K562 treated with DMSO at 1 percent for 24 hours (cell line): ENCODE results near the gene RAB37. TPM values are rescaled to one million over a fixed set of nuclear protein-coding genes. Genes with fewer than 3 reads are reported as not detected.

Experiments used
- total RNA-seq: library from RNA; unstranded; fragments of 300-600 nt; gene quantifications from 2 replicates; pipeline ENCODE4 v1.2.3, GENCODE V29; 2022; ENCODE audit warnings: low read depth; ENCODE audit not compliant: insufficient read depth

Gene RAB37
- total RNA-seq: not detected in 2 replicates

GRCh38 chr17:74736513-74737298 is at the start of gene RAB37:
RAB37 (plus strand) TSS chr17:74737256; CDS start chr17:74737273, 17 bp downstream.

GRCh38 chr17:74712756-74713155 is 24.3 kb upstream of the RAB37 start, which contains the start of gene CD300LF:
CD300LF (minus strand) TSS chr17:74712923; CDS start chr17:74712866, 57 bp downstream.

GRCh38 chr17:74748529-74749278 is 11.6 kb downstream of the RAB37 start, which contains the start of gene NHERF1:
NHERF1 (plus strand) TSS chr17:74748628; CDS start chr17:74748847, 219 bp downstream.

GRCh38 chr17:74776044-74776962 is 39.2 kb downstream of the RAB37 start, which contains the start of gene NAT9:
NAT9 (minus strand) TSS chr17:74776345; CDS start chr17:74775698, 647 bp downstream.

Other genes with a start within 250 kb of the RAB37 start
- gene CD300LB, start 205.8 kb upstream of the RAB37 start, total RNA-seq: not detected in 2 replicates
- not detected in 2 replicates for gene CD300C, start 191.1 kb upstream of the RAB37 start, total RNA-seq
- not detected in 2 replicates for gene CD300H, start 169.7 kb upstream of the RAB37 start, total RNA-seq
- gene CD300LD, start 145.0 kb upstream of the RAB37 start, total RNA-seq: not detected in 2 replicates
- gene CD300E, start 113.5 kb upstream of the RAB37 start, total RNA-seq: not detected in 2 replicates
- not detected in 2 replicates for gene CD300LF, start 24.3 kb upstream of the RAB37 start, total RNA-seq
- 78.6 and 82.7 TPM in 2 replicates for gene NHERF1, start 11.4 kb downstream of the RAB37 start, total RNA-seq
- 27.3 and 36.5 TPM in 2 replicates for gene NAT9, start 39.1 kb downstream of the RAB37 start, total RNA-seq
- gene GRIN2C, start 122.6 kb downstream of the RAB37 start, total RNA-seq: 0.37 and 1.00 TPM in 2 replicates
- 93.4 and 101 TPM in 2 replicates for gene FDXR, start 135.7 kb downstream of the RAB37 start, total RNA-seq
- 0.13 and 0.63 TPM in 2 replicates for gene FADS6, start 156.4 kb downstream of the RAB37 start, total RNA-seq
- 1.6 and 2.0 TPM in 2 replicates for gene USH1G, start 186.0 kb downstream of the RAB37 start, total RNA-seq
- 0.58 TPM in 1 of 2 replicates, not detected in the other for gene OTOP2, start 187.0 kb downstream of the RAB37 start, total RNA-seq
- not detected in 2 replicates for gene OTOP3, start 198.6 kb downstream of the RAB37 start, total RNA-seq
- 3.9 and 4.7 TPM in 2 replicates for gene HID1, start 235.5 kb downstream of the RAB37 start, total RNA-seq